Measurements from ENCODE around the gene BARD1. TPM values are rescaled to one million over a fixed set of nuclear protein-coding genes. Genes with fewer than 3 reads are reported as not detected.

BARD1 gene
- polyA plus RNA-seq, 1 experiment = 4.2 TPM

DNA sequence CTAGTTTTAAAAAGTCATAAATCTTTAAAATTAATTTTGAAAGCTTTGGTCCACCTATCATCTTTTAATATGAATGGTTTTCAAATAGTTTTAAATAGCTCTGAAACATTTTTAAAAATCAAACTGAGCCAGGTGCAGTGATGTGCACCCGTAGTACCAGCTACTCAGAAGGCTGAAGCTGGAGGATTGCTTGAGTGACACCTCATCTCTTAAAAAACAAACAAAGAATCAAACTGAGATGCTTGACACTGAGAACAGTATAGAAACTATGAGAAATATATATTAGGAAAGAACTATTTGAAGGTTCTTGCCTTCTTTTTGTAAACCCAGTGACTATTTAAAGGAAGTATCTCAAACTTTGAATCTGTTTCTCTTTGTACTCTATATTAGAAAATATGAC, 67.4 kb downstream of the BARD1 start:
- no peaks in the 10 kb centered on the region for H3K27me3 ChIP-seq (ENCODE audit: control insufficient read depth, insufficient read depth, low read length)
- DNase-seq (ENCODE audit: low read depth, low spot score) = no peak
- no peak overlapping the region for H3K27ac ChIP-seq (ENCODE audit: low read depth, low read length)
- H3K9me3 ChIP-seq (ENCODE audit: control insufficient read depth, insufficient read depth, low read length) = no peaks in the 10 kb centered on the region
- POLR2A ChIA-PET = no interaction called here
- no peak for TF ChIP-seq CTCF (IDR thresholded peaks at IDR 0.05; ENCODE audit: low read depth, low read length)
- H3K4me3 ChIP-seq (ENCODE audit: low read depth, low read length) = no peak overlapping the region
- CTCF ChIA-PET = no interaction called here

- no peak overlapping the region for H3K27ac ChIP-seq (ENCODE audit: low read depth, low read length)
- H3K4me3 ChIP-seq (ENCODE audit: low read depth, low read length) = no peak overlapping the region
- POLR2A ChIA-PET = no interaction called here
- CTCF ChIA-PET = no interaction called here
- H3K27me3 ChIP-seq (ENCODE audit: control insufficient read depth, insufficient read depth, low read length) = no peaks in the 10 kb centered on the region
- no peaks in the 10 kb centered on the region for H3K9me3 ChIP-seq (ENCODE audit: control insufficient read depth, insufficient read depth, low read length)
- no peak for DNase-seq (ENCODE audit: low read depth, low spot score)
- no peak for TF ChIP-seq CTCF (IDR thresholded peaks at IDR 0.05; ENCODE audit: low read depth, low read length)
Measured at GRCh38 chr2:214740867-214741395, 68.6 kb downstream of the BARD1 start.

- DNase-seq (ENCODE audit: low read depth, low spot score) = no peak
- CTCF ChIA-PET = no interaction called here
- POLR2A ChIA-PET = no interaction called here
Measured at GRCh38 chr2:214737188-214737587, 72.3 kb downstream of the BARD1 start.

GRCh38 chr2:214730800-214731407, 78.6 kb downstream of the BARD1 start:
- TF ChIP-seq CTCF (IDR thresholded peaks at IDR 0.05; ENCODE audit: low read depth, low read length) = no peak
- ChIA-PET POLR2A (no interaction called here), CTCF (no interaction called here)
- Histone ChIP-seq H3K4me3 (ENCODE audit: low read depth, low read length) (no peak overlapping the region), H3K27ac (ENCODE audit: low read depth, low read length) (no peak overlapping the region), H3K9me3 (ENCODE audit: control insufficient read depth, insufficient read depth, low read length) (no peaks in the 10 kb centered on the region), H3K27me3 (ENCODE audit: control insufficient read depth, insufficient read depth, low read length) (no peaks in the 10 kb centered on the region)
- DNase-seq (ENCODE audit: low read depth, low spot score) = no peak

More at GRCh38 chr2:214737188-214737587, 72.3 kb downstream of the BARD1 start:
- no peaks in the 10 kb centered on the region for H3K9me3 ChIP-seq (ENCODE audit: control insufficient read depth, insufficient read depth, low read length)
- no peak for TF ChIP-seq CTCF (IDR thresholded peaks at IDR 0.05; ENCODE audit: low read depth, low read length)
- H3K27me3 ChIP-seq (ENCODE audit: control insufficient read depth, insufficient read depth, low read length) = no peaks in the 10 kb centered on the region
- no peak overlapping the region for H3K4me3 ChIP-seq (ENCODE audit: low read depth, low read length)
- H3K27ac ChIP-seq (ENCODE audit: low read depth, low read length) = no peak overlapping the region

- no peak for DNase-seq (ENCODE audit: low read depth, low spot score)
- H3K27ac ChIP-seq (ENCODE audit: low read depth, low read length) = no peak overlapping the region
- H3K4me3 ChIP-seq (ENCODE audit: low read depth, low read length) = no peak overlapping the region
- no peaks in the 10 kb centered on the region for H3K9me3 ChIP-seq (ENCODE audit: control insufficient read depth, insufficient read depth, low read length)
- CTCF ChIA-PET = no interaction called here
- no peak for TF ChIP-seq CTCF (IDR thresholded peaks at IDR 0.05; ENCODE audit: low read depth, low read length)
- no peaks in the 10 kb centered on the region for H3K27me3 ChIP-seq (ENCODE audit: control insufficient read depth, insufficient read depth, low read length)
- POLR2A ChIA-PET = no interaction called here
Measured at GRCh38 chr2:214730248-214730647, 79.2 kb downstream of the BARD1 start.

All from AG04450 (cell line).